WTC11 (cell line): Measurements from ENCODE around the gene OTULIN. TPM values are rescaled to one million over a fixed set of nuclear protein-coding genes. Genes with fewer than 3 reads are reported as not detected.

Source experiments
- ATAC-seq: fragments of 200-7000 bp; cut with Tn5 transposase; 2 replicates; pipeline ENCODE4 v1.10.0; 2021; ENCODE audit warnings: mild to moderate bottlenecking, moderate library complexity
- CTCF ChIA-PET: fragments of 300-600 bp; sonication (Branson Sonifier 250); formaldehyde crosslinking; loops from one replicate; lab custom pipeline; 2021; ENCODE audit warnings: antibody characterized with exemption; lab: Charles Lee
- POLR2A ChIA-PET: fragments of 350-600 bp; sonication (Branson Sonifier 250); formaldehyde crosslinking; loops from one replicate; lab custom pipeline; 2021; ENCODE audit warnings: antibody characterized with exemption; lab: Charles Lee
- DNase-seq: peaks from one replicate; pipeline ENCODE4 v3.0.0; 2021; ENCODE audit warnings: low spot score
- H3K27ac Mint-ChIP-seq: 2 replicates; pipeline ENCODE4 v1.8.0; 2021; ENCODE audit warnings: mixed read lengths
- H3K27me3 Mint-ChIP-seq: 2 replicates; pipeline ENCODE4 v1.8.0; 2021; ENCODE audit warnings: low read depth, mild to moderate bottlenecking, moderate library complexity, mixed read lengths
- H3K36me3 Mint-ChIP-seq: 2 replicates; pipeline ENCODE4 v1.8.0; 2021; ENCODE audit warnings: mixed read lengths
- H3K4me1 Mint-ChIP-seq: 2 replicates; pipeline ENCODE4 v1.8.0; 2022; ENCODE audit warnings: mixed read lengths
- H3K4me3 Mint-ChIP-seq: 2 replicates; pipeline ENCODE4 v1.8.0; 2021; ENCODE audit warnings: mild to moderate bottlenecking, moderate library complexity, mixed read lengths
- H3K9me3 Mint-ChIP-seq: 2 replicates; pipeline ENCODE4 v1.8.0; 2021; ENCODE audit warnings: mixed read lengths
- ARID4B ChIP-seq: sonication (generic); formaldehyde crosslinking; IDR thresholded peaks from 2 replicates; pipeline ENCODE4 v1.8.0; 2023; ENCODE audit warnings: missing genetic modification reagents, mild to moderate bottlenecking, borderline replicate concordance
- ATF1 ChIP-seq: sonication (generic); formaldehyde crosslinking; IDR thresholded peaks from 2 replicates; pipeline ENCODE4 v1.8.1; 2023; ENCODE audit warnings: mild to moderate bottlenecking, moderate library complexity, missing genetic modification reagents
- ATF6 ChIP-seq: sonication (generic); formaldehyde crosslinking; IDR thresholded peaks from 2 replicates; pipeline ENCODE4 v1.8.1; 2023; ENCODE audit warnings: mild to moderate bottlenecking, missing genetic modification reagents
- CTCF ChIP-seq: fragments of 200-600 bp; IDR thresholded peaks from 2 replicates; pipeline ENCODE4 v1.8.0; 2022; ENCODE audit warnings: antibody characterized with exemption
- E2F1 ChIP-seq: sonication (generic); formaldehyde crosslinking; IDR thresholded peaks from 2 replicates; pipeline ENCODE4 v1.8.0; 2022; ENCODE audit warnings: mild to moderate bottlenecking, missing genetic modification reagents
- ERG ChIP-seq: fragments of 250-450 bp; sonication (Bioruptor Pico); IDR thresholded peaks from 2 replicates; pipeline ENCODE4 v1.8.0; 2021; ENCODE audit warnings: mild to moderate bottlenecking
- ESRRA ChIP-seq: sonication (generic); formaldehyde crosslinking; IDR thresholded peaks from 2 replicates; pipeline ENCODE4 v1.8.1; 2022; ENCODE audit warnings: mild to moderate bottlenecking, missing genetic modification reagents, borderline replicate concordance
- FOXJ3 ChIP-seq: sonication (generic); formaldehyde crosslinking; IDR thresholded peaks from 2 replicates; pipeline ENCODE4 v1.9.0; 2021; ENCODE audit warnings: missing genetic modification reagents, mild to moderate bottlenecking, borderline replicate concordance
- FOXP4 ChIP-seq: sonication (generic); formaldehyde crosslinking; IDR thresholded peaks from 2 replicates; pipeline ENCODE4 v1.8.0; 2022; ENCODE audit warnings: mild to moderate bottlenecking, missing genetic modification reagents
- GABPB1 ChIP-seq: sonication (generic); formaldehyde crosslinking; IDR thresholded peaks from 2 replicates; pipeline ENCODE4 v1.8.1; 2023; ENCODE audit warnings: mild to moderate bottlenecking, missing genetic modification reagents
- HMGXB4 ChIP-seq: sonication (generic); formaldehyde crosslinking; IDR thresholded peaks from 2 replicates; pipeline ENCODE4 v1.8.1; 2023; ENCODE audit warnings: mild to moderate bottlenecking, moderate library complexity, missing genetic modification reagents
- MYBL2 ChIP-seq: sonication (generic); formaldehyde crosslinking; IDR thresholded peaks from 2 replicates; pipeline ENCODE4 v1.8.1; 2023; ENCODE audit warnings: mild to moderate bottlenecking, moderate library complexity, missing genetic modification reagents
- RELA ChIP-seq: sonication (generic); formaldehyde crosslinking; IDR thresholded peaks from 2 replicates; pipeline ENCODE4 v1.8.1; 2022; ENCODE audit warnings: missing genetic modification reagents, mild to moderate bottlenecking, borderline replicate concordance
- TEAD4 ChIP-seq: sonication (generic); formaldehyde crosslinking; IDR thresholded peaks from 2 replicates; pipeline ENCODE4 v1.8.0; 2022; ENCODE audit warnings: mild to moderate bottlenecking, missing genetic modification reagents
- ZMAT4 ChIP-seq: fragments of 250-450 bp; sonication (Bioruptor Pico); IDR thresholded peaks from 2 replicates; pipeline ENCODE4 v1.9.0; 2021; ENCODE audit warnings: mild to moderate bottlenecking
- ZNF219 ChIP-seq: sonication (generic); formaldehyde crosslinking; IDR thresholded peaks from 2 replicates; pipeline ENCODE4 v1.8.0; 2023; ENCODE audit warnings: missing genetic modification reagents, mild to moderate bottlenecking, borderline replicate concordance
- ZNF512 ChIP-seq: sonication (generic); formaldehyde crosslinking; IDR thresholded peaks from 2 replicates; pipeline ENCODE4 v1.8.1; 2022; ENCODE audit warnings: missing genetic modification reagents, borderline replicate concordance
- total RNA-seq: library from RNA; stranded (reverse); gene quantifications from 3 replicates; pipeline ENCODE4 v1.2.3, GENCODE V29; 2021

The OTULIN gene
- total RNA-seq, 1 experiment from 2014 or later: 25.0 TPM

- Mint-ChIP-seq H3K27ac (no peak overlapping the region), H3K9me3 (no peaks in the 10 kb centered on the region), H3K36me3 (peaks cover 28% of the 10 kb centered on the region), H3K4me1 (no peaks in the 10 kb centered on the region), H3K4me3 (no peak overlapping the region), H3K27me3 (no peaks in the 10 kb centered on the region)
- TF ChIP-seq ZNF219 (CRISPR knock-in tag): no peak
- TF ChIP-seq ERG (CRISPR knock-in tag): no peak
- TF ChIP-seq MYBL2 (CRISPR knock-in tag): no peak
- TF ChIP-seq ZNF512 (CRISPR knock-in tag): no peak
- no peak for TF ChIP-seq CTCF
- TF ChIP-seq ATF6 (CRISPR knock-in tag): no peak
- TF ChIP-seq ESRRA (CRISPR knock-in tag): no peak
- no peak for DNase-seq
- no peak for ATAC-seq
- CTCF ChIA-PET: no interaction called here
- POLR2A ChIA-PET: no interaction called here
Observed at GRCh38 chr5:14705556-14705955, 41.0 kb downstream of the OTULIN start.

GRCh38 chr5:14706615-14707021, 42.1 kb downstream of the OTULIN start:
- H3K4me3 Mint-ChIP-seq: no peak overlapping the region
- H3K4me1 Mint-ChIP-seq: no peaks in the 10 kb centered on the region
- H3K36me3 Mint-ChIP-seq: peaks cover 36% of the 10 kb centered on the region
- H3K27ac Mint-ChIP-seq: no peak overlapping the region
- CTCF ChIA-PET: interaction anchor here (0.7 to 1.2 kb wide), 2 partner anchors 21 to 297 kb away, joined by 3 to 5 read pairs; no protein-coding TSS in a partner anchor
- no peaks in the 10 kb centered on the region for H3K27me3 Mint-ChIP-seq
- peaks cover 2% of the 10 kb centered on the region; the same call in 1 of the 2 replicates for H3K9me3 Mint-ChIP-seq
- DNase-seq (no peak), ATAC-seq (no peak)
- POLR2A ChIA-PET: no interaction called here
- TF ChIP-seq FOXJ3 (CRISPR knock-in tag) (no peak), TEAD4 (CRISPR knock-in tag) (no peak), GABPB1 (no peak), ARID4B (CRISPR knock-in tag) (no peak), HMGXB4 (CRISPR knock-in tag) (no peak), RELA (CRISPR knock-in tag) (no peak), ATF1 (no peak), ZMAT4 (CRISPR knock-in tag) (no peak), E2F1 (CRISPR knock-in tag) (no peak), FOXP4 (no peak)
